Central memory CD4-positive, alpha-beta T cell (primary cell): Measurements from ENCODE around the gene LUC7L3.
A peak's percentile ranks its signal among the peaks of the same experiment; 100 is the strongest.
"Not testable (repeated sequence)": the region's sequence is repeated elsewhere in the genome, so short reads cannot be mapped to it uniquely, and the experiment has no call there.

Experiments
- DNase-seq: peaks from one replicate; pipeline ENCODE4 v3.0.0; 2022

Gene LUC7L3

DNA sequence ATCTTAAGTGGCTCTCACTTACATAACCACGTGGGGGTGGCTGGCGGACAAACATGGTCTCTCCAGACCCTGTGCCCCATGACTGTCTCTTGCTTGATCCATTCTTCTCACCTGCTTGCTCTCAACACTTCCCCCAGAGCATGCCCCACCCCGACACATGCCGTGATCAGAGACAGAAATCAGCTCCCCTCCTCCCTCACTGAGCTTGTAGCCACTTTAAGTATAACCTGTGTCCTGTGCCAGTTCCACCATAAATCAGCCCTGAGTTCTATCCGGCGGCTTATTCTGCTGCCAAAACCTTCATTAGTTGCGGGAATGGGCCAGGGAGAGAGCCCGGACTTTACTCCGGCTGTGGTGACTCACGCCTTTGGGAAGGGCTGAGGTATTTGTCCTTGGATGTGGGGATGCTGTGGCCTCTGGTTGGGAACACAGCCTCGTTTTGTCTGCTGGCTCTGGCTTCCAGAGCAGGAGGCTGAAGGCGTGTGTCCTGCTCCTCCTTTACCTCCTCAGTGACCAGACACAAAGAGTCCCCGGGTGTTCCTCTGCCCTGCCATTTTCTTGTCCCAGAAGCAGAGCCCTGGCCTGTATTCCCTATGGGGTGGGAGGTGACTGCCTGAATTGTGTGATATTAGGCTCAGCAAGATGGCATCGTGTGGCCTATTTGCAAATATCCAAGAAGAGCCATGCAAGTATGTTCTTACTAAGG, 32.8 kb upstream of the LUC7L3 start:
- no peak for DNase-seq

DNA sequence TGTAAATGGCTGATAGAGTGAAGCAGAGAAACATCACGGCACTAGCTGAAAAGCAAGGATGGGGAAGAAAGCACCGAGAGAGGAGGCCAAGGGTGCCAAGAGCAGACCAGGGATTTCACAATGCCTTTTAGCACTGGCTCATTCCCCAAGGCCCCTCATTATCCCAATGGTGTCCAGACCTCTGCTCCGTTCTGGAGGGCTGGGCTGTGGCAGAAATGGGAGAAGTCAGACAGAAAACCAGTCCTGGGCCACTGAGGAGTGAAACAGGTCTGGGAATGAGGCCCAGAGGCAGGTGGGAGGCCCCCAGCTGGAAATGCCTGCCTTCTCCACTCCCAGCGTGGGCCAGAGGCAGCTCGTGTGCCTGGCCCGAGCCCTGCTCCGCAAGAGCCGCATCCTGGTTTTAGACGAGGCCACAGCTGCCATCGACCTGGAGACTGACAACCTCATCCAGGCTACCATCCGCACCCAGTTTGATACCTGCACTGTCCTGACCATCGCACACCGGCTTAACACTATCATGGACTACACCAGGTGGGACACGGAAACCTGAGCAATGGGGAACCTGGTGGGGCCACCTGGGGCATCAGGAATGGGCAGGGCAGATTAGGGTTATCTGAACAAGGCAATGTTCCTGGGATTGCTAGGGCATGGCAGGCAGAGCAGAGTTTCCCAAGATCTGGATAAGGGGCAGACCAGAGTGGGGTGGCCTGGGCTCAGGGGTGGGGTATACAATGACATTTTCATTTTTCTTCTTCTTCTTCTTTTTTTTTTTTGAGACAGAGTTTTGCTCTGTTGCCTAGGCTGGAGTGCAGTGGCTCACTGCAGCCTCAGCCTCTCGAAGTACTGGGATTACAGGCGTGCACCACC, 32.0 kb upstream of the LUC7L3 start:
- DNase-seq = no peak

DNA sequence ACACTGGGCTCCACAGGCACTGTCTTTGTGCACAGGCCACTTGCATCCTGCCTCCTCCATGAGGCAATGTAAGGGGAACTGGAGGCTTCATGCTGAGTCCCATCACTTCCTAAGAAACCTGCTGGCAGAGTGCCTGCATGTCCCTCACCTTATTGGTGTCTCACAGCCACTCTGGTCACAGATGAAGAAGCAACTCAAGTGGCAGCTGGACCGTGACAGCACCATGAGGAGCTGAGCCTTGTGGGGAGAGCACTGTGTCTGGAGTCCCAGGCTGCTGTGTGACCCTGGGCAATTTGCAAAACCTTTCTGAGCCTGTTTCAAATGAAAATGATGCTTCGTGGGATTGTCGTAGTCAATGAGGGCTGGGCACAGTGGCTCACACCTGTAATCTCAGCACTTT, 31.2 kb upstream of the LUC7L3 start:
- DNase-seq = no peak

DNA sequence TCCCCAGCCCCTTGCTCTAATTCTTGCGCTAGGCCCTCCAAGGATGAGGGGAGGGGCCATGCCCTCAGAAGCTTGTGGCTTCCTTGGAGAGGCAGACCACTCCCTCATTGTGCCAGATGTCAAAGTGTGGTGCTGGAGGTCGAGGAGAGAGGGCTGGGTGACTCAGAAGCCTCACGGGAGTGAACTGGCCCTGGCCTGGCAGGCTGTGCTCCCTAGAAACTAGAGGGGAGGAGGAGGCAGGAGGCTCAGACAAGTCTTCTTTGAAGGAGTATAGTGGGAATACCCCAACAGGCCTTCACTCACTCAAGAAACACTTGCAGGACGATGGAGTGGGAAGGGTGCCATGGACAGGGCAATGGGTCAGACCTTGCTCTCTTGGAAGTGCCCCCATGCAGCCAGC, 30.2 kb upstream of the LUC7L3 start:
- DNase-seq = no peak

DNA sequence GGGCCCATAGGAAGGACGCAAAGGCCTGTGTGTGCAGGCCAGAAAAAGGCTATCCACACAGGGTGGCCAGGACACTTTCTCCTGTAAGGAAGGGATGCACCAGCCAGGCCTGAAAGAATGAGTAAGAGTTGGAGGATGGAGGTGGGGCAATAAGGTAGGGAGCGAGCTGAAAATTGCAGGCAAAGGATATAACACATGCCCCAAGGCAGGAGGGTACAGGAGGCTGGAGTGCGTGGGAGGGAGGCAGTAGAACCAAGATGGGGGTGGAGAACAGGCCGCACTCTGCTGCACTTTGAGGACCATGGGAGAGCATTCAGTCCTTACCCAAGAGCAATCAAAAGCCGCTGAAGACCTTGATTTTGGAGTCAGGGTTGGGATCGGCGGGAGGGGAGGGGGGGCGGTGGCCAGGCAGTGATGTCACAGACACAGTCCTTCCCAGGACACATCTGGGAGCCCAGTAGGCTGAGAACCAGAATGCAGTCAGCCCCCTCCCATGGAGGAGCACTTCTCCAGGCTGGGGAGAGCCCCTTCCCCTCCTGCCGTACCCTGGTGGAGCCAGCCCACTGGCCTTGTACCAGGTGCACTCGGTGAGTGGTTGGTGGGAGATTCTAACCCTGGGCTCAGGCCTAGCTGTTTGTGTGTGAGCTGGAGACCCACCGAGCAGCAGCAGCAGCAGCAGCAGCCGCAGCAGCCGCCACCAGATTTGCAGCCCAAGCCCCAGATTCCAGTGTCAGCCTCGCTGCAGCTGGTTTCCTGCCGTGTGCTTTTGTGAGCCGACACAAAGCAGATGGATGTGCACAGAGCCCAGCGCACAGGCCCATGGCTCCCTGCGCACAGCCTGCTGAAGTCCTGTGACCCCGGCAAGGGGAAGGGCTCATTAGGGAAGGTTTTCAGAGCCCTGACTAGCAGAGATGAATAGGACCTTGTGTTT, 29.2 kb upstream of the LUC7L3 start:
- DNase-seq = no peak

DNA sequence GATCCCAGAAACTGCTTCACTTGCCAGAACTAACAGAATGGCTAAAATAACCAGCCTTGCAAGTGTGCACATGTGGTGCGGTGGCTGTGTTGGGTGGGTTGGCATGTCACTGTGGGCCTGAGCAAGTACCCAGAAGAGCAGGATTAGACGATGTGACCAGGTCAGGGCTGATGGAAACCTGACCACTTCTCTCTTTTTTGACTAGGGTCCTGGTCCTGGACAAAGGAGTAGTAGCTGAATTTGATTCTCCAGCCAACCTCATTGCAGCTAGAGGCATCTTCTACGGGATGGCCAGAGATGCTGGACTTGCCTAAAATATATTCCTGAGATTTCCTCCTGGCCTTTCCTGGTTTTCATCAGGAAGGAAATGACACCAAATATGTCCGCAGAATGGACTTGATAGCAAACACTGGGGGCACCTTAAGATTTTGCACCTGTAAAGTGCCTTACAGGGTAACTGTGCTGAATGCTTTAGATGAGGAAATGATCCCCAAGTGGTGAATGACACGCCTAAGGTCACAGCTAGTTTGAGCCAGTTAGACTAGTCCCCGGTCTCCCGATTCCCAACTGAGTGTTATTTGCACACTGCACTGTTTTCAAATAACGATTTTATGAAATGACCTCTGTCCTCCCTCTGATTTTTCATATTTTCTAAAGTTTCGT, 28.4 kb upstream of the LUC7L3 start:
- no peak for DNase-seq

DNA sequence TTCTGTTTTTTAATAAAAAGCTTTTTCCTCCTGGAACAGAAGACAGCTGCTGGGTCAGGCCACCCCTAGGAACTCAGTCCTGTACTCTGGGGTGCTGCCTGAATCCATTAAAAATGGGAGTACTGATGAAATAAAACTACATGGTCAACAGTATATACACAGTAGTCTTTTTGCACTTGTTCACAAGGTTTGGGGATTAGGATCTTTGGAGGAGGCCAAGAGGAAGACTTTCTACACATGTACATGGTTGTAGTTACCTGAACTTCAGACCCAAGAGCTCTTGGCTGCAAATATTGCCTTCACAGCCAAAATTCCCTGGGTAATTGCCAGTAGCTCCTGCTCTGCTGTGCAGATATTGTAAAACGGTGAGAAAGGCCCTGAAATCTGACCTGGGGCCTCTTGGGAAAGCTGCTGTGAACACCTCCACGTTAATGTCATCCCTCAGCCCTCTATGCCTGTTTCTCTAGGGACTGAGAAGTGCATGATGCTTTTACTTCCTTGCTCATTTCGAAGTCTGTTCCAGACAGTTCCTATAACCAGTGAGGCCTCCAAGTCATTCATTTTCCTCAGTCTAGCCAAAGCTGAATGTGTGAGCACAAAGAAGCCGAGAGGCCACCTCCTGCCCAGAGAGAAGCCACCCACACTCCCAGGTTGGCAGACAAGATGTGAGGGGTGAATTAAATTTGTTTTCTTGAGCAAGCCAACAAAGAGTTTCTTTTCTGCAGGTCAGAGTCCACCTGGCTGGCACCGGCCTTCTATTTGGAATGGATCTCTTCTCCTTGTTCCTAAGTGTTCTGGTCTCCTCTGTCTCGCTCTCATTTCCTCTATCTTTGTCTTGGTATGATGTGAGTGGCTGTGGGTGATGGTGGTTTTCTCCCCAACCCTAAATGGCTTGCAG, 27.6 kb upstream of the LUC7L3 start:
- DNase-seq = no peak

DNA sequence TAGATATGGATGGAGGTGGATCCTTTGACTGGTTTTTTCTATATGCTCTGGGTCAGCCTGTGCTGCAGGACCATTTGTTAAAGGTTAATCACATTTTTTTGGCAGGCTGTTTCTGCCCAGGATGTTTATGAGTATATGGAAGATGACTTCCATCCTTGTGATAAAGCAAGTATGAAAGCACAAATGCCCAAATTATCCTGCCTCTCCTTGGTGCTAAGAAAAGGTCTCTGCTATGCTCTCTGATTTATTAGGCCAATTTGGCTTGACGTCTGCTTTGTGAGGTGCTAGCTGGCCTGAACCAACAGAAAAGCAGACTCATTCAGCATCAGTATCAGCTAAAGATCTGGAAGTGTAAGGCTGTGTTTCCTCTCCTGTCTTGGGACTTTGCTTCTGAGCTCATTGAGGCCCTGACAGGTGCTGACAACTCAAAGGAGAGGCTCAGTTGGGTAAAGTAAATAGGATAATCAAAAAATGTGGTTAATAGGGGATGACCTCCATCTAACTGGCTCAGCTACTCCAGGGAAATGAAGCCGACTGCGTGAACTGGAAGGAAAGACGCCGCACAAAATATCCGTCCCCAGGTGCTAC, 26.9 kb upstream of the LUC7L3 start:
- DNase-seq = no peak

DNA sequence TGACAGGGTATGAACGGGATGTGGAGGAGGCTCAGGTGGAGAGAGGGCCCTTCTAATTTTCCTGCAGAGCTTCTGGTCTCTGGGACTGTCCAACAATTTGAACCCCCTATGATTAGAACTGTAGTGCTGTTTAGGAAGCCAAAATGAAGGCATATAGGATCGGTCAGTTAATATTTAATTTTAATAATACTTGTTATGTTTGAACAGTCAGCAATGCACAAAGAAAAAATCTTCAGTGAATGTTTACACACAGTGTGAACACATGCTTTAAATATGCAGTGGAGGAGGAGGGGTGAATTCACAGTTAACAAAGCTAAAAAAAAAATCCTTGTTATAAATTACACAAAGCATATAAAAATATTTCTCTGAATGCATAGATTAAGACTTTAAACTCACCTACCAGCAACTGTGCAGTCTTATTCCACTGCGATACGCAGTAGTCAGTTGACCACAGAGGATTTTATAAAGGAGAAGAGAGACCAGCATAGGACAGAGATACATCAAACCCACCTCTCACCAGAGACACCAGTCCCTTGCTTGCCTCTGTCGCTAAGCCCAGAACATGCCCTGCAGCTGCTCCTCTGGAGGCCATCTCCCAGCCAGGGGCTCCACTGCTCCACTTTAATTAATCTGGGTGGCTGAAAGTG, 26.2 kb upstream of the LUC7L3 start:
- no peak for DNase-seq

DNA sequence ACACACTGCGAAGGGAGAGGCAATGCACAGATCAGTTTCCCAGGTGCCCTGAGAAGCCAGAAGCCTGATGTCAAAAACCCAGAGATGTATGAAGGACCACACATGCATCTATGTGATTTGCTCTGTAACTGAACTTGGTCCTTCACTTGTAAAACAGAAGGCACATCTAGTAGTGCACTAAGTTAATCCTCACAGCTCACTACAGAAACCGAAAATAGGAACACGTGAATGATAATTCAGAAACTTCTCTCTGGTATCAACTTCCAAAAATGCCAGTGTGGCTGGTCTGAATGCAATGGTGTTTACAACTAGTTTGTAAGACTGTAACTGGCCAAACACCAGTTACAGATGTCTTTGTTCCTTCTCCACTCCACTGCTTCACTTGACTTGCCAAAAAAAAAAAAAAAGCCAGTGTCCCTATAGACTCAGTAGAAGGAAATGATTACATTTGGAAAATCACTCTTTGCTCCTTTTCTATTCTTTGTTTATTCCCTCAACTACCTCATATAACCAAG, 23.0 kb upstream of the LUC7L3 start:
- DNase-seq = no peak

DNA sequence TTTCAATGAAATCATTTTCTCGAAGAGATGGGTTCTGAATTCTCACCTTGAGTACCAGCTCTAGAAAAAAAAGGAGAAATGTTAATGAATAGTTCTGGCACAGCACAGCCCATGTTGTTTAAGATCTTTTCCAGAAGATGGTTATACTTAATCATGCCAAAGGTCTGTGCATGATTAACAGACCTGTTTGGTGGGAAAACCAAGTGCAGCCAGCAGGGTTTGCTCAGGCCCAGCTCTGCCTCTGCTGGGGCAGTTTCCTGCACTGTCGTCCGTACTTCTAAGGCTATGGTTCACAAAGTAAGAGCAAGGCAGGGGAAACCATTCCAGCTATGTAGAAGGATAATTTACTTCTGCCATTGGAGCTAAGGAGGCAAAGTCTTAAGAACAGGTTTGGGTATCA, 22.3 kb upstream of the LUC7L3 start:
- no peak for DNase-seq

DNA sequence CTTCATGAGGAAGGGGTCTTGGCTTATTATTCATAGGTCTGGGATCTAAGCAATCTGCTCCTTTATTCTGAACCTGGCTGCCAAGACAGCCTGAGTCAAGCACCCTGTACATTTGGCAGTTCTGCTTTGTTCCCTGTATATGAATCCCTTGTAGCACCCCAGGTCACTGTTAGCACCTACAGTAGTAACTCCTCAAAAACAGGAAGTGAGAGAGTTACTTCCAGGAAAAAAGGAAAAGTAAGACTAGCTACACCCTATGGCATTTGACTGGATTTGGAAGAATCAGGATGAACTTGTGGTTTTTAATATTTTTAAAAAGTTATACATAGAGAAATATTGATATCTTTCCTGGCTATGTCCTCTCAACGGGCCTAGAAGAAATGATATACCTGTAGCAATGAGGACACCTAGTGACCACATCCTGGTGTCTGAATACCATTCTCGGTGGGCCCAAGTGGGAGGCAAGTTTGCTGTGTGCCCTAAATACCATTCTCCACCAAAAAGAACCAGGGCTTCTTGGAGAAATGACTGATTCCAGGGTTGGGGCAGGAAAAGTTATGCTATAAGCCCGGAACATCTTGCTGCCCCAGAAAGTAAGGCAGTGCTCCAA, 21.6 kb upstream of the LUC7L3 start:
- no peak for DNase-seq

DNA sequence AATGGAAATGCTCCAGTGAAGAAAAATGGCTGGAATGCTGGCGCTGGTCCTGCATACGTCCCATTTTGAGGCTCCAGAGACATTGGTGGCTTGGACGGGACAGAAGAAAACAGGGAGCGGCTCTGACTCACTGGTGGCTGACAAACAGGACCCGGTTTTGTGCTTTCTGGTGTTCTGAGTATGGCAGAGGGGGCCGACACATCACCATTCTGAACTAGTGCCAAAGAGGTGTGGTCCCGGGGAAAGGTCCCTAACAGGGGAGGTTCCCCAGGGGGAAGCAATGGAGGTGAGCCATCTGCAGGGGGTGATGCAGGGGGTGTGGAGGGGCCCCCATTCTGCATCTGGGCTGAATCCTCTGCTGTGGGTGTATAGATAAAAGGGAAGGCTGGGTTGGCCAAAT, 20.0 kb upstream of the LUC7L3 start:
- DNase-seq = no peak

DNA sequence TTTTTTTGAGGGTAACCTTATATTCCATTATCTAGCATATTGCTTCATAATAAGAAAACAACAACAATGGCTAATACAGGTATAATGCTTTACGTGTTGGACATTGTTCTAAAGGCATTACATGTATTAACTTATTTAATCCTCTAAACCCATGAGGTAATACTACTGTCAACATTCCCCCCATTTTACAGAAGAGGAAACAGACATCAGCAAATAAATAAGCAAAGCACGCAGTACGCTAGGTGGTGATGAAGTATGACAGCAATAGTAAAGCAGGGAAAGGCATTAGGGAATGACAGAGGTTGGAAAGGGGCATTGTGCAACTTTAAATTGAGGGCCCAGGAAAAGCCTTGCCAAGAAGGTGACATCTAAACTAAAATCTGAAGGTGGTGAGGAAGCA, 16.2 kb upstream of the LUC7L3 start:
- DNase-seq = no peak

DNA sequence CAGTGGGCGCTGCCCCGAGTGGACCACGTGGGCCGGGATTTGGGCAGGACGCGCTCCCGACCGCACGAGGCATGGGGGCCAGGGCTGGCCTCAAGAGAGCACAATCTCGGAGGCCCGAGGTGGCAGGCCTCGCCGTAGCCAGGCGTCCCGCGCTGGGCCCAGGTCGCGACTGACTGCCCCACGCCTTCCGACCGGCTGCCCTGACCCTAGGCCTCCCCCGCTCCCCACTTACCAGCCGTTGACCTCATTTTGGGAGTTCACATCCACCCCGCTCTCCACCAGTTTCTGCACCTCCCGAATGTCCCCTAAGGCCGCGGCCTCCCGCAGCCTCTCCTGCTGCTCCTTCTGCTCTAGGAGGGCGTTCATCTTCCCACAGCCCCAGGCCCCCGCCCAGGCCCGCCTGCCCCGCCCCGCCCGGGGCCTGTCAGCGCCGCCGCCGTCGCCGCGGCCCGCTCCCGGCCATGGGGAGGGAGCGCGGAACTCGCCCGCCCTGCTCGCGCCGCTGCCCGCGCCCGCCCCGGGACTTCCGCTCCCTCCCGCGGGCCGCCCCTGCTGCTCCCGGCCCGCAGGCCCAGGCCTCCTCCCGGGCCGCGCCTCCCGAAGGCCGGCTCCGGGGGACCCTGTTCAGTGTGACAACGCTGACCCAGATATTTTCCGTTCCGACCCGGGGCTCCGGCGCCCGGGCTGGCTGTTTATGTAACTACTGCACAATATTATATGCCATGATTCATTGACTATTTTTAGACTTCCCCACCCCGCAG, 11.9 kb upstream of the LUC7L3 start, which contains the start of gene ANKRD40:
ANKRD40 (minus strand) TSS at position 626 of the 761 bp plus-strand sequence; CDS start at position 366, 260 bp downstream.
- DNase-seq = peak; percentile 90

DNA sequence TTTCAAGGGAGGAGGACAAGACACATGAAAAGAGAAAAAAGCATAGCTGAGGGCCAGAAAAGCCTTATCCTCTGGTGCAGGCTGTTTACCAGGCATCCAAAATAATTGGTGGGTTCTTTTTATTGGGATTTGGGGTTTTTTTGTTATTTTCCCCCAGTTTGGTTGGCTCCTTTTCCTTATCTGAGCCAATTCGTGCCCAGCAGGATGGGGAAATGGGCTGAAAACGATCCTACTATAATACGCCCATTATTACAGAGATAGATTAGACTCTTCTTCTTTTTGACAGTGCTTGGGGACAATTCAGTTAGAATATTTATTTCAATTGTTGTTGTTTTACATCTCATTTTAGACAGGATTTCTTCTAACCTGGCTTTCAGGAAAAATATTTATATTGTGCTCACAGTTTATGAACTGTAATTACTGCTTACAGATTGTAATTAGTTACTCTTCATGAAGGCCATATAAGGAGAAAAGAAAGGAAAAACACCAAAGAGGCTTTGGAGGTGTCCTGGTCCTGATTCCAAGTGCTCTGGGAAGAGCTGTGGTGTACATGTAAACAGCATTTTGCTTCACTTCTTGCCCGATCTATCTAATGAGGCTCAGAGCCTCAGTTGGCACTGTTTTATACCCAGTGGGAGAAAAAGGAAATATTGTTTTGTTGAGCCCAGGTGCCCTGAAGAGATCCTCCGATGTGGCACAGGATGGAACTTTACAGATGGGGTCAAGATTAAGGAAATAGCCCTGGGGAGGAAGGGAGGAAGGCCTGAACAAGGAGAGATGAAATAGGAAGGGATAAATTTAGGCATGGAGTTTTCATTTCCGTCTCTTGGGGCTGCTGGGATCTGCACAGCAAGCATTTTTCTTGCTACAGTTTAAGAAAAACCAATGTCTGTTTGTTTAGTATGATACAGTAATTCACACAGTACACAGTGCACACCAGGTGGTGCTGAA, 11.1 kb upstream of the LUC7L3 start:
- no peak for DNase-seq

DNA sequence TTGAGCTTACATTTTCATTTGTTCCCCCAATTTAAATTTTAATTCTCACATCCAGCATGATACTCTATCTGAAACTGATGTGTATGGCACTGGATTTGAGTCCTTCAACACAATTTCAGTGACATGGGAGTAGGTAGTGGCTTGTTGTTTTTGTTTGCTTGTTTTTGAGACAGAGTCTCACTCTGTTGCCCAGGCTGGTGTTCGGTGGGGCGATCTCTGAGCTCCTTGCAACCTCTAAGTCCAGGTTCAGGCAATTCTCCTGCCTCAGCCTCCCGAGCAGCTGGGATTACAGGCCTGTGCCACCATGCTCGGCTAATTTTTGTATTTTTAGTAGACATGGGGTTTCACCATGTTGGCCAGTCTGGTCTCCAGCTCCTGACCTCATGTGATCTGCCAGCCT, 10.3 kb upstream of the LUC7L3 start:
- not testable (repeated sequence) for DNase-seq

DNA sequence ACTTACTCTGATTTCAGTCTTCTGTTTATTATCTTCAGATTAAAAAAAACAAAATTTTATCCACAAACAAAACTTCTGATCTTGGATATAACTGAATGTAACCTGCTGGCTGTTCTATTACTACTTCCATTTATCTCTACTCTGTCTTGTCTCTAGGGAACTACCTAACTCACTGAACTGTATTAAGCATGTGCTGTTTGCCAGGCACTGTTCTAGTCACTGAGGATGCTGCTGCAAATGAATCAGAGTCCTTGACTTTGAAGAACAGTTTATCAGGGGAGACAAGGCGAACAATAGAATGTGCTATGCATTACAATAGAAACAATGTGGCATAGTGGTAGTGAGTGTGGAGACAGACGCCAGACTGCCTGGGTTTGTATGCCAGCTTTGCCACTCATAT, 9.4 kb upstream of the LUC7L3 start:
- DNase-seq = no peak
